ENCODE results near the gene GAREM1.

DNA sequence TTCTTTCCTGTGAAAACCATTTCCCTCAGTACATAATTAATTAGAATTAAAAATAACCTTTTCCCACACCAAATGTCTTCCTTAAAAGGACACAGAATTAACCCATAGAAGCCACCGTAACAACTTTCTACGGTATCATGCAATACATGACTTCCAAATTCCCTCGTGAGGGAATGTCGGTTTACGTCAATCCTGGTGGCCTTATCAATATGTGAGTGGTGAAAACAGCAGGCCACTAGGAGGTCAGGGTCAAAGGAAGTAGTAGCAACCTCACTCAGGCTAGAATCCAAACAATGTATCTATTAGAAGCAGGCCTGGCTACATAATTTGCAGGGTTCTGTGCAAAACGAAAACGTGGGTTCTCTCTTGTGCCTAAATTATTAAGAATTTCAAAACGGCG lies 112.2 kb downstream of the GAREM1 start:
- no peak for TF ChIP-seq EZH2 (IDR thresholded peaks at IDR 0.05)
- TF ChIP-seq POLR2AphosphoS5 (IDR thresholded peaks at IDR 0.05; ENCODE audit: borderline replicate concordance, low read depth, low read length): no peak

Data from SK-N-MC (cell line).